IPS-NIHi11 (cell line): ENCODE measurements around the gene C2orf66.

Source experiments
- DNase-seq: peaks from one replicate; pipeline ENCODE4 v3.0.0; 2012; ENCODE audit warnings: mixed read lengths, low spot score

C2orf66 gene

DNA sequence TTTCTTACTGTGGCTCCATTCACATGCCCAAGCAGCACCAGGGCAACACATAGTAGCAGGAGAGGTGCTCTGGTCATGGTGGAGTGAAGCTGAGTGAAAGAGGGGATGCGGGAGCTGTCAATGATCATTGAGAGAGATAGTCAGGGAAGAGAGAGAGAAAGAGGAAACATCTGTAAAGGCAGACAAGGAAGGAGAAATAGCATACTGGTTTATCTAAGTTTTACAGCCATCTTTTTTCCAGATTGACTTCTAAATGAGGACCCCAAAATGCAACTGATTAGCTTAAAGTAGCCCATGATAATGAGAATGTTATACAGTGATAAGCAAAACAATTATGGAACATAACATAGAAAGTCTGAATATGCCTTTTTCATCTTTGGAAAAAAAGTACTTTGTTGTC, at the start of gene C2orf66:
C2orf66 (minus strand) TSS at position 96 of the 400 bp plus-strand sequence; CDS start at position 77, 19 bp downstream.
- DNase-seq = no peak

- no peak for DNase-seq
These were observed 45.5 kb upstream of the C2orf66 start for GRCh38 chr2:196854629-196855028.

DNA sequence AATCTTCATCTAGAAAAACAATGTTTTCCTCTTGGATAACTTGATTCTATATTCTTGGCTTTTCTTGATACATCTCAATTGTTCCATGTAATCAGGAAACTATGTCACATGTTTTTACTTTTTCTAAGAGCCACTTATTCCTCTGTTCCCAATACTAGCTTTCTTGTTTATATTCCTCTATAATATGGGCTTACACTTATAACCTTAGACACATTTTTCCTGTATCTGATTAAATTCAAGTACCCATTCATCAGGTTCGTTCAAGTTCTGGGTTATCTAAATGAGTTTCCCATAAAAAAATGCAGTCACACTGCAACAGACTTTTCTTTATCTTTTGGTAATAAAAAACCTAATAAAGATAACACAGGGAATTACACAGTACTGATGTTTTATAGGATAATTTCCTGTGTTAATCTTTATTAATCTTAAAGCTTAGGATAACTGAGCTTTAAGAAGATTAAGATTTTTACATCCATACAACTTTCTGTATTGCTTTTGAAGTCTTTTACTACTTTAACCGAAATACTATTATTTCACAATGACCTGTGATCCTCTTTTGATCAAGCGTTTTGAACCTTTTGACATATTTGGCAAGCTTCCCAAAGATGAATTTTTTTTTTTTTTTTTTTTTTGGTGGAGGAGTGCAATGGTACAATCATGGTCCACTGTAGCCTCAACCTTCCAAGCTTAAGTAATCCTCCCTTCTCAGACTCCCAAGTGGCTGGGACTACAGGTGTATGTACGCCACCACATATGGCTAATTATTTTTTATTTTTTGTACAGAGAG, 44.3 kb upstream of the C2orf66 start:
- no peak for DNase-seq

DNA sequence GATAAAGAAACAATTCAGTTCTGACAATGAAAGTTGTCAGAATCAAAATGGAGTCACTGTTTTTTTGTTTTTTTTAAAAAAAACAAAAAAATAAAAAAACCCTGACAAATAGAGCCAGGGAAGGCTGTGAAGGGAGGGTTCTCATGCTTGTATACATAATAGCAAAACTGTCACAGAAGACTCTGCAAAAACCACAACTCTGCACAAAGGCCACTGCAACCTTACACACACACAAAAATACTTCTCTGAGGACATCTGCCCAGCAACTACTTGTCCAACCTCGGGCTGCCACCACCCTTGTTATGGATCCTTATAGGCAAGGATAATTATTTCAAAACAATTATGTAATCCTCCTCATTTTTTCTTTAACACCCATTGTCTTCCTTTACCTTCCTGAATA, 41.9 kb upstream of the C2orf66 start:
- DNase-seq = no peak

GRCh38 chr2:196849895-196850294, 40.7 kb upstream of the C2orf66 start:
- peak; percentile 28 for DNase-seq

GRCh38 chr2:196846295-196846694, 37.1 kb upstream of the C2orf66 start:
- DNase-seq = no peak

GRCh38 chr2:196845371-196845770, 36.2 kb upstream of the C2orf66 start:
- DNase-seq = no peak

DNA sequence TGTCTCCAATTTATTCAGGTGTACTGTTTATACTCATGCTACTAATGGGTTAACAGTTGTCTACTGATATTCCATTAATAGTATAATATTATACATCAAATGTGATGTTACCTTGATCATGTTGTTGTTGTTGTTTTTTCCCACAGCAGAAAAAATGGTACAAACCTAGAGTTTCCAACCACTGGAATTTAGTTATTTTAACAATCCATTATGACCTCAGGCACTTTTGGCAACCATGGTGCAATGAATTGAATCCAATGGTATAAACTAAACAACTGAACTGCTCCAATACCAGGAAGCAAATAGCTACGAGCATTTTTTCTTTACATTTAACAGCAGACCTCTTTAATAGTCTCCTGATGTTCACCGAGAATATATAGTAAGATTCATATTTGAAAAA, 31.0 kb upstream of the C2orf66 start:
- no peak for DNase-seq

DNA sequence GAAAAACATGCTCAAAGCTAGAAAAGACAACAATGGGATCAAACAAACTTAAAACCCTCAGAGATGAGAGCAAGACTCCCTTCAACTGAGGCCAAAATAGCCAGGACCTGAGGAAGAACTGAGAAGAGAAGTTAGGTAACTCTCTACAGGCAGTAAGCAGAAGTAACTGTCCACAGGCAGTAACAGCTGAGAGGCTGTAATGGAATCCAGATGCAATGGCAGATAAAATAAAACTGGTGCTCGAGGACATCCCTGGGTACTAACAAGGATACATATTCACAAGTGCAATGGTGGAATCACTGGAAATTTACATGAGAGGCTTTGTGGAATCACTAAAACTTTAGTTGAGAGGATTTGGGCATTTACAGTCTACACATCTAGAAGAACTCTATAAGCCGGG, 30.4 kb upstream of the C2orf66 start:
- DNase-seq = no peak

DNA sequence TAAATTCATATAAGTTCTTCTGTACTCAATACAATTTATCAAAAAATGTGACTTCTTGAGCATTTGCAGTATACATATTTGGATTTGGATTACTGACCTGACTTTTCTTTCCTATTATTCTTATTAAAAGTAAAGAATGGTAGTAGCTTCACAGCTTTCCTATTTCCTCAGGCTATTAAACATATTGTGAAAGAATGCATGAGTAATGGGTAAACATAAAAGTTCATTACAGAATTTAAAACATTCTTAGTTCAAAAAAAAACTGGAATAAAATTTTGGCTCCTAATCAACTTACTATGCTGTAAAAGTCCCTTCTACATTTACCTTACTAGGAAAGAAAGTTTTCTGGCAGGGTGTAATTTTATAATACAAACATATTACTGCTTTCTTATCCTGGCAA, 27.3 kb upstream of the C2orf66 start:
- no peak for DNase-seq

DNA sequence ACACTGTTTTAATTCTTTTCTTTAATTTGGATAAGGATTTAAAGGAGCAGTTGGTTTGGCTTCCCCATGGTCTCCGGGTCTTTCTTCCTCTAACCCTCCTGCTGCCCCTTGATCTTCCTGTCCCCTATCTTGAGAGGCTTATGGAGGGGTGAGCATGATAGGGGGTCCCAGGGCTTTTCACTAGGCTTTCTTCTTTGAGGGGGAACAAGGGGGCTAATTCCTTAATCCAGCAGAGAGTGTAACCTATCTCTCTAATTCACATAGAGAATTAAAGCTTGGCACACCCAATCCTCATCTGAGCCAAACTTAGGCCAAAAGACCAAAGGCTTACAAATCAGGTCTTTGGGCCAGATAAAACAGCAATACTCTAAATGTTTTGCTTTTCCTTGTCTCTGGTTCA, 21.5 kb upstream of the C2orf66 start:
- DNase-seq = no peak

DNA sequence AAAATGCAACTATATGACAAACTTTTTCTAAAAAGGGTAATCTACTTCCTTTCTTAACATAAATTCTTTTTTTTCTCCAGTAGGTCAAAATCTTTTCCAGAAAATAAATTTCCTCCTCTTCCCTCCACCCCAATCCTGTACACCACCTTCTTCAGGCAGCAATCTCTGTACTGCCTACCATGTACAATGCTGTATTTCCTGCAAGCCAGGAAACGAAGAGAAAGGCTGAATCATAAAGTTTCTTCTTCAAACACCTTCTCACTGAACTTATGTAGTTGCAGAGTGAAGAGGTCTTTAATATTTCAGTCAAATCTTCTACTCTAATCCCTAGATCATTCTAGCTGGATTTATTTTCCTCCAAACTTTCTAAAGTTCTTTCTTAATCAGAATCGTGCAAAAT, 18.2 kb upstream of the C2orf66 start:
- DNase-seq = no peak

- DNase-seq = no peak
These were observed 14.8 kb upstream of the C2orf66 start for GRCh38 chr2:196823750-196824522.

- no peak for DNase-seq
These were observed 12.0 kb upstream of the C2orf66 start for GRCh38 chr2:196821195-196821594.

DNA sequence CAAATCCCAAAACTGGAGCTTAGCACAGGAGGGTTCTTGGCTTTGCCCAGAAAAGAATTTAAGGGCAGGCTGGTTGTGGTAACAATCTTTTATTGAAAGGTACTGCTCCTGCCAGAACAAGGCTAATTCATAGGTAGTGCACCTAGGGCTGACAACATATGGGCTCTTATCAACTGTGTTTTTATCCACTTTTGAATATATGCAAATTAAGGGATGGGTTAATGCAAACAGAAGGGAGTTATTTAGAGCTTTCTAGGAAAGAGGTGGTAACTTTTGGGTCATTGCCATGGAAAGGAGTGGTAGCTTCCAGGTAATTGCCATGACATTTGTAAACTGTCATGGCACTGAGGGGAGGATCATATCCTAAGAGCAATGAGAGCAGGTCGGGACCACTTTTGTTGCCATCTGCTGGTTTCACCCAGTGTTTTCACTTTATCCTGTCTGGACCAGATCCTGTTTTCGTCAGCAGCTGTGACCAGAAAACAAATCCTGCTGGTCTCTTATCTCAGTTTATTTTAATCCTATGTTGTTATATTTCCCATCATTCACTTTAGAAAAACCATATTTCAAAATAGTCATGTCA, 981 bp downstream of the C2orf66 start:
- DNase-seq = peak; percentile 35

DNA sequence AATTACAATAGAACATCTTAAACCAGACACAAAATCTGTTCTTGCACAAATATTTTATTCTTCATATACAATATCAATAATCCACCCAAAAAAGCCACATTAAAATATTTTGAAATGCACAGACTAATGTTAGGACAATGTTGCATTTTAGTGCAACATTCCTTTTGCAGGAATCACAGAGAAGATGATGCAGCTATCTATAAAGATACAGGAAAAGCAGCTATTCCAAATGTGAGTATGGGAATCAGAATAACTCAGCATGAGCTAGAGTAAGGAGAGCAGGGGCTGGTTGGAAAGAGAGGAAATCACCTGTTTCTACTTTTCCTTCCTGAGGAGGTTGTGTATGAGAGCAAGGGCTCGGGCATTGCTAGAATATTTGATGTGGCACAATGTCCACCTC, 4.8 kb downstream of the C2orf66 start:
- DNase-seq = no peak

DNA sequence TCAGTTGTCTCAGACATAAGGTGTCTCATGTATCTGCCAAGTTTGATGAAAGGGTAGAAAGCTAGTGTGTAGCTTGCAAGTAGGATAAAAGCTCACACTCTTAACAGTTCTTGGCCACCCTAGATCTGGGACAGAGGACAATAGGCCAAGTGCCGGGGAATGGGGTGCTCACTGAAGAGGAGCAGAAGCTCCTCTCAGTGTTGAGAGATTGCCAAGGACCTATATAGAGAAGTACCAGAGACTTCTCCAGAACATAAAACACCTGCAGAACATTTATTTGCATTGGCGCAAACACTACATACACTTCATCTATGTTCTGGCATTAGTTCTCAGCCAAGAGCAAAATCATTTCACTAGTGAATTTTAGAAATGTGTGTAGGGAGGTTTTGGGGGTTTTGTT, 6.8 kb downstream of the C2orf66 start:
- no peak for DNase-seq

- DNase-seq = no peak
These were observed 7.4 kb downstream of the C2orf66 start for GRCh38 chr2:196801674-196802261.

DNA sequence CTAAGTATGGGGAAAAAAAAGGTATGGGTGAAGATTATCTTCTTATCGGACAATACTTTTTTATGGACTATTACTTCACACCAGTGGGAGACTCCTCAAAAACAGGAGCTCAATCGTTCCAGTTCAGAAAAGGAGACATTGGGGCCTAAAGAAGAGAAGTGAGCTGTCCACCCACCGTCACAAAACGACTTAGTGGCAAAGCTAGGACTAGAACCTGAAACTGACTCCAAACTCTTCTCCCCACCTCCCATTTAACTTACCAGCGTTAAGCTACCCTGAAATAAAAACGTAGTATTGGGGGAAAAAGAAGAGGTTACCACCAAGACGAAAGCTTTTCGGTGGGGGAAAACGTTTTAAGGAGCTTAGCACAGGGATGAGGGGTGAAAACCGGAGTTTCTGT, 10.2 kb downstream of the C2orf66 start:
- peak; percentile 11 for DNase-seq

- no peak for DNase-seq
These were observed 16.3 kb downstream of the C2orf66 start for GRCh38 chr2:196792865-196793264.

- DNase-seq = no peak
These were observed 25.6 kb downstream of the C2orf66 start for GRCh38 chr2:196783431-196784094.

GRCh38 chr2:196767101-196767500, 42.1 kb downstream of the C2orf66 start:
- DNase-seq = no peak
